Activated CD4-positive, alpha-beta memory T cell treated with anti-CD3 and anti-CD28 coated beads, Interleukin-2, amount 10 ng/mL, durations not matched to agents 7 days and 5 days (primary cell): ENCODE results near the gene ERBB4. TPM values are rescaled to one million over a fixed set of nuclear protein-coding genes. Genes with fewer than 3 reads are reported as not detected.
"Not testable (repeated sequence)": the region's sequence is repeated elsewhere in the genome, so short reads cannot be mapped to it uniquely, and the experiment has no call there.

Experiments used
- CTCF ChIA-PET: fragments of 350-600 bp; sonication (Branson Sonifier 250); formaldehyde crosslinking; loops from one replicate; lab custom pipeline; 2021; ENCODE audit warnings: antibody characterized with exemption, inconsistent platforms; lab: Charles Lee
- POLR2A ChIA-PET: fragments of 350-600 bp; sonication (Branson Sonifier 250); formaldehyde crosslinking; loops from one replicate; lab custom pipeline; 2021; ENCODE audit warnings: antibody characterized with exemption; lab: Charles Lee
- DNase-seq: peaks from one replicate; pipeline ENCODE4 v3.0.0-alpha.2; 2020
- H3K27ac Mint-ChIP-seq: one replicate; pipeline ENCODE4 v1.8.0; 2021; ENCODE audit warnings: mild to moderate bottlenecking, mixed read lengths
- H3K27me3 Mint-ChIP-seq: one replicate; pipeline ENCODE4 v1.8.0; 2021; ENCODE audit warnings: mixed read lengths
- H3K36me3 Mint-ChIP-seq: one replicate; pipeline ENCODE4 v1.8.0; 2021; ENCODE audit warnings: low read depth, mixed read lengths
- H3K4me1 Mint-ChIP-seq: one replicate; pipeline ENCODE4 v1.8.0; 2021; ENCODE audit warnings: mixed read lengths
- H3K4me3 Mint-ChIP-seq: one replicate; pipeline ENCODE4 v1.8.0; 2021; ENCODE audit warnings: mild to moderate bottlenecking, mixed read lengths
- H3K9me3 Mint-ChIP-seq: one replicate; pipeline ENCODE4 v1.8.0; 2021; ENCODE audit warnings: mixed read lengths
- total RNA-seq, 2 experiments: library from RNA; stranded (reverse); gene quantifications; one replicate each; pipeline ENCODE4 v1.2.3, GENCODE V29; 2021

ERBB4 gene
- total RNA-seq, 2 experiments from 2014 or later = not detected

GRCh38 chr2:211737282-211737681 lies 801.3 kb downstream of the ERBB4 start:
- H3K4me3 Mint-ChIP-seq = no peak overlapping the region
- H3K27ac Mint-ChIP-seq = no peak overlapping the region
- ChIA-PET CTCF (no interaction called here), POLR2A (no interaction called here)
- no peaks in the 10 kb centered on the region for H3K4me1 Mint-ChIP-seq
- H3K36me3 Mint-ChIP-seq = no peaks in the 10 kb centered on the region
- no peak for DNase-seq
- no peaks in the 10 kb centered on the region for H3K9me3 Mint-ChIP-seq
- no peaks in the 10 kb centered on the region for H3K27me3 Mint-ChIP-seq

DNA sequence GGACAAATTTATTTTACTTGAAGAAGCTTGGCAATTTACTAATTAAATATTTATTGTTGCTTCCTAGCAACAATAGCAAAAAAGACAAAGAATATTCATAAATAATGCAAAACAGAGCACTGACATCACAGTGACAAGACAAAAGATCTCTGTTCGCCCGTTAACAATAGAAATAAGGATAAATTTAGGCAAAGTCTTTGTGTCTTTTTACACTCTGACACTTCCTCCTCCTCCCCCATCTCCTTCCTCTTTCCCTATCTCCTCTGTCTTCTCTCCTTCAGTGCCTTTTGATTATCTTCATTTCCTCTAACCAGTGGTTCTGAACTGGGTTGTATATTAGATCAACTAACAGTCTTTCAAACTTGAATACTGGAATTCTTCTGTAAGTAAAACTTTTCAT lies 808.4 kb downstream of the ERBB4 start:
- ChIA-PET POLR2A (no interaction called here), CTCF (no interaction called here)
- Mint-ChIP-seq H3K9me3 (no peaks in the 10 kb centered on the region), H3K4me3 (no peak overlapping the region), H3K27me3 (no peaks in the 10 kb centered on the region), H3K4me1 (no peaks in the 10 kb centered on the region), H3K36me3 (no peaks in the 10 kb centered on the region), H3K27ac (no peak overlapping the region)
- DNase-seq = no peak

DNA sequence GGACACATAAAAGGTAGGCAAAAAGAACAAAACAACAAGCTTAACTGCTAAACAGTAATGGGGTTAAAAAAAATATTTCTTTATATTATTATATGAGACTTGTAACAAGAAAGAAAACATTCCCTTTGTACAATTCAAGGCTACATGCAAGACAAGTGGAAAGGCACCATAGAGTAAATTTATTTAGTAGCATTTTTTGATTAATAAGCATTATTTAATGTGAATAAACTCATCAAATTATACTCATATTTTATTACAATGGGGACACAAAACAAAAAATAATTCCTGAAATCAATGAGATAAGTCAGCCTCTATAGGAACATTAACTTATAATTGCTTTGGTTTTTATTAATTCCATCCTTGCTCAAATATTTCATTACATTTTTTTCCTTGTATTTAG lies 809.2 kb downstream of the ERBB4 start:
- Mint-ChIP-seq H3K27me3 (no peaks in the 10 kb centered on the region), H3K4me3 (no peak overlapping the region), H3K9me3 (no peaks in the 10 kb centered on the region), H3K36me3 (no peaks in the 10 kb centered on the region), H3K4me1 (no peaks in the 10 kb centered on the region), H3K27ac (no peak overlapping the region)
- ChIA-PET CTCF (no interaction called here), POLR2A (no interaction called here)
- no peak for DNase-seq

DNA sequence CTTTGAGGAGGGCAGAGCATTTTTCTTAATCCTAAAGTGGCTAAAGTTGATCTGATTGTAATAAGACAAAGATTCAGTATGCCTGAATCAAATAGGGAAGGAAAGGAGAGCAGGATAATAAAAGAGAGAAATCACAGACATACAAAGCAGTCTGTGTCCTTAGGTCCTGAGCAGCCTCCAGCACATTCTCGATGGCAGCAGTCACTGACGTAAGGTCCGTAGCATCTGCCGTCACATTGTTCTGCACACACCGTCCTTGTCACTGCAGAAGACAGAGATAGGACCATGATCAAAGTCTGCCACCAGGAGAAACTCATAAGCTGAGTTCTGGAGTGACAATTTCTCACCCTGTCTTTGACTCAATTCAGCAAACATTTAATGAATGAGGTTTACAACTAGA lies 813.7 kb downstream of the ERBB4 start:
- Mint-ChIP-seq H3K36me3 (no peaks in the 10 kb centered on the region), H3K9me3 (no peaks in the 10 kb centered on the region), H3K4me1 (no peaks in the 10 kb centered on the region), H3K4me3 (no peak overlapping the region), H3K27ac (no peak overlapping the region), H3K27me3 (no peaks in the 10 kb centered on the region)
- ChIA-PET CTCF (no interaction called here), POLR2A (no interaction called here)
- DNase-seq = no peak

DNA sequence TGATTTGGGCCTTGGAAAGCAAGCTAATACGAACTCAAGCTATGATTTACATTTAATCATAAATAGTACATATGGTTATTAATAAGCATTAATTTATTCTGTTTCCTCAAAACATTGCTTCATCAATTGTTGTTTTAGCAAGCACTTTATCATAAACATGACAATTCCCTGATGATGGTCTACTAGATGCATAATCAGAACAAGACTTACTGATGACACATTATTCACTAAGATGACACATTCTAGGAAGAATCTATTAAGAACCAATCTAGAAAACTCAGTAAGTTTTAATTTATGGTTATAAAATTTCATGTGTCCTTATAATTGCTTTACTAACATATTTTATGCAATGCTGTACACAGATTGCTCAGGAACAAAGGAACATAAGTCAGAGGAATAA lies 815.2 kb downstream of the ERBB4 start:
- H3K4me1 Mint-ChIP-seq = no peaks in the 10 kb centered on the region
- DNase-seq = no peak
- CTCF ChIA-PET = no interaction called here
- no peaks in the 10 kb centered on the region for H3K27me3 Mint-ChIP-seq
- H3K9me3 Mint-ChIP-seq = no peaks in the 10 kb centered on the region
- POLR2A ChIA-PET = no interaction called here
- H3K27ac Mint-ChIP-seq = no peak overlapping the region
- no peak overlapping the region for H3K4me3 Mint-ChIP-seq
- H3K36me3 Mint-ChIP-seq = no peaks in the 10 kb centered on the region

DNA sequence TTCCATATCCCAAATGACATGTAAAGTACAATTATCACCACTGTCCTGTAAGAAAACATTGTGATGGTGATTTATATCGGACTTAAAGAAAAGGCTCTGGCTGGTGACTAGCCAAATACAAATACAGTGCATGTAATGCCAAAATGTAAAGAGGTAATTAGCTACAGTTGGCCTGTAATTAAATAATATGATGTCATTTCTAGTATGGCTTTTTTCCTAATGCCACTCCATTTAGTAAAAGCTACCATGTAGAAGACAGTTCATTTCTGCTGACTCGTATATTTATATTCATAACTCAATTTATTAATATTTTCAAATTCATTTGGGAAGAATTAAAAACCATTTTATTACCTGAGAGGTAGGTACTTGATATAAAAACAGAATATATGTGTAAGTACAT lies 815.7 kb downstream of the ERBB4 start:
- Mint-ChIP-seq H3K36me3 (no peaks in the 10 kb centered on the region), H3K27me3 (no peaks in the 10 kb centered on the region), H3K4me1 (no peaks in the 10 kb centered on the region), H3K9me3 (no peaks in the 10 kb centered on the region), H3K4me3 (no peak overlapping the region), H3K27ac (no peak overlapping the region)
- DNase-seq = no peak
- ChIA-PET POLR2A (no interaction called here), CTCF (no interaction called here)

DNA sequence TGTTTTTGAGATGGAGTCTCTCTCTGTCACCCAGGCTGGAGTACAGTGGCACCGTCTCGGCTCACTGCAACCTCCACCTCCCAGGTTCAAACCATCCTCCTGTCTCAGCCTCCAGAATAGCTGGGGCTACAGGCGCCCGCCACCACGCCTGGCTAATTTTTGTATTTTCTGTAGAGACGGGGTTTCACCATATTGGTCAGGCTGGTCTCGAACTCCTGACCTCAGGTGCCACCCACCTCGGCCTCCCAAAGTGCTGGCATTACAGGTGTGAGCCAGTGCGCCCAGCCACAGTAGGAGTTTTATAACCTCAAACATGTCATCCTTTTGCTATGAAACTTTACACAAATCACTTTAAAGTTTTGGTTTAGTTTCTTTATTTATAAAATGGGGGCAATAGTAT lies 816.7 kb downstream of the ERBB4 start:
- DNase-seq, H3K36me3 Mint-ChIP-seq, CTCF ChIA-PET, H3K27ac Mint-ChIP-seq, H3K4me1 Mint-ChIP-seq, H3K4me3 Mint-ChIP-seq, H3K9me3 Mint-ChIP-seq, POLR2A ChIA-PET, H3K27me3 Mint-ChIP-seq: not testable (repeated sequence)

DNA sequence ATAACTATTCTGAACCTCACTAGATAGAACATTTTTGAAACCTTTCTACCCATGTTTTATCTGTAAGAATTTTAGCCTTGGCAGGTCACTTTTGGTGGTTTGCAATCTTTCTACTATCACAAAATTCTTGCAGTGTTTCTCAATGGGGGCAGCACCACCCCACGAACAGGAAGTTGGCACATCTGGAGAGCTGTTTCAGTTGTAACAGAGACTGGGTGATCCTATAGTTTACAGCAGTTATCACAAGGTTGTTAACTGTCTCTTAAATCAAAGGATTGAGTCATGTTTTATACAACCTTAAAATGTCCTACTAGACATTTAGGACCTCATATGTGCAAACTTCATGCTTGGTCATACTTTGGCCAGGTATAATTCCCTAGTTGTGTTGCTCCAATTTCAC lies 829.2 kb downstream of the ERBB4 start:
- DNase-seq = no peak
- ChIA-PET CTCF (no interaction called here), POLR2A (no interaction called here)
- H3K27ac Mint-ChIP-seq = no peak overlapping the region
- no peaks in the 10 kb centered on the region for H3K27me3 Mint-ChIP-seq
- H3K9me3 Mint-ChIP-seq = peaks cover 2% of the 10 kb centered on the region
- no peaks in the 10 kb centered on the region for H3K36me3 Mint-ChIP-seq
- H3K4me1 Mint-ChIP-seq = no peaks in the 10 kb centered on the region
- no peak overlapping the region for H3K4me3 Mint-ChIP-seq

DNA sequence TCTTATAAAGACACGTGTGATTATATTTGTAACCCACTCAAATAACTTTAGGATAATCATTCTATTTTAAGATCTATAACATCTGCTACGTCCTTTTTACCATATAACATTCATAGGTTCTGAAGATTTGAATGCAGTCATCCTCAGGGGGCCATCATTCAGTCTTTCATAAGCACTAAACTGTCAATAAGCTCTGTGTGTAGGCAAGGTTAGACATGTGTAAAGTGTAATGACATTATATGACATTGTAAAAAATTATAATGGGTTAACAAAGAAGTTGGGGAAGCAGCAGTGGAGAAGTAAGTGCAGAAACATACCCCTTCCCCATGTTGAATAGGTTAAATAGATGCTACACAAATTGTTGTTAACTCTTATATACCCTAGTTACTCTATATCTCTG lies 845.9 kb downstream of the ERBB4 start:
- no peak overlapping the region for H3K27ac Mint-ChIP-seq

DNA sequence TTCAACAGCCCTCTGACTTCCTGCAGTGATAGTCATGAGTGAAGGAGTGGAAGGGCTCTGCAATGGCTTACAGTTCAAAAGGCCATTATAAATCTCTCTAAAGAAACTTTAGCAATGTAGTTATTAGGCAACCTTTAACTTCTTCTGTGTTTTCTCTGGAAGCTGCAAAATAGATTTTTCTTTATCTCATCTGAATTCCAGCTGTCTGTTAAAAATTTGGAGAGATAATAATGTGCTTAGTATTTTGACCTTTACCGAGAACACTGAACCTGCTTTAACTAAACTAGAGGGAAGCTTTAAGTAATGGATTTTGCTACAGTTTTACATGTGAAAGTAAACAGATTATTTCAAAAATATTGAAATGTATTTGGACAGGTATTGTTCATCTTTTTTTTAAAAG lies 847.9 kb downstream of the ERBB4 start:
- Mint-ChIP-seq H3K9me3 (peaks cover 9% of the 10 kb centered on the region), H3K4me3 (no peak overlapping the region), H3K27me3 (no peaks in the 10 kb centered on the region), H3K27ac (no peak overlapping the region), H3K4me1 (no peaks in the 10 kb centered on the region), H3K36me3 (no peaks in the 10 kb centered on the region)
- DNase-seq = no peak
- ChIA-PET POLR2A (no interaction called here), CTCF (no interaction called here)

More for the DNA sequence above, 845.9 kb downstream of the ERBB4 start:
- H3K9me3 Mint-ChIP-seq = peaks cover 3% of the 10 kb centered on the region
- POLR2A ChIA-PET = no interaction called here
- no peaks in the 10 kb centered on the region for H3K27me3 Mint-ChIP-seq
- no peaks in the 10 kb centered on the region for H3K36me3 Mint-ChIP-seq
- no peaks in the 10 kb centered on the region for H3K4me1 Mint-ChIP-seq
- DNase-seq = no peak
- CTCF ChIA-PET = no interaction called here
- H3K4me3 Mint-ChIP-seq = no peak overlapping the region

- no peak overlapping the region for H3K27ac Mint-ChIP-seq
- DNase-seq = no peak
- peaks cover 15% of the 10 kb centered on the region for H3K9me3 Mint-ChIP-seq
- POLR2A ChIA-PET = no interaction called here
- H3K36me3 Mint-ChIP-seq = no peaks in the 10 kb centered on the region
- H3K27me3 Mint-ChIP-seq = no peaks in the 10 kb centered on the region
- no peak overlapping the region for H3K4me3 Mint-ChIP-seq
- CTCF ChIA-PET = no interaction called here
- no peaks in the 10 kb centered on the region for H3K4me1 Mint-ChIP-seq
Measured at GRCh38 chr2:211688196-211688595, 850.4 kb downstream of the ERBB4 start.

DNA sequence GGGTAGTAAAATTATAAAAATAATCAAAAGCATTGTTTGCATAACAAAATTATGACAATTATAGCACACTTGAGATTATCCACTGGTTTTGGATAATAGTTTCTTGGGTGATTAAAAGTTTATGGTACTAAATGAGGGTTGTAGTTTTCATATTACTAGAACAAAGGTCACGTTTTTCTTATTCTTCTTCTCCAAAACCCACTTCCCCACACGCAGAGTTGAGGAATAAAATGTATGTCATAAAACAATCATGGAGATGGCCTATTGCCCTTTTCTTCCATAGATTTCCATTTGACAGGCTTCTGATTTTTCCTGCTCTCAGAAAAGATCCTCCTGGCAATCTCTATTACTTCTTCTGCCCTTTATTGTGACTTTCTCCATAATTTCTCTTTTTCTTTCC lies 863.9 kb downstream of the ERBB4 start:
- no peak overlapping the region for H3K4me3 Mint-ChIP-seq
- H3K27ac Mint-ChIP-seq = no peak overlapping the region
- H3K9me3 Mint-ChIP-seq = peaks cover 2% of the 10 kb centered on the region
- H3K36me3 Mint-ChIP-seq = no peaks in the 10 kb centered on the region
- DNase-seq = no peak
- ChIA-PET CTCF (no interaction called here), POLR2A (no interaction called here)
- no peaks in the 10 kb centered on the region for H3K4me1 Mint-ChIP-seq
- no peaks in the 10 kb centered on the region for H3K27me3 Mint-ChIP-seq

DNA sequence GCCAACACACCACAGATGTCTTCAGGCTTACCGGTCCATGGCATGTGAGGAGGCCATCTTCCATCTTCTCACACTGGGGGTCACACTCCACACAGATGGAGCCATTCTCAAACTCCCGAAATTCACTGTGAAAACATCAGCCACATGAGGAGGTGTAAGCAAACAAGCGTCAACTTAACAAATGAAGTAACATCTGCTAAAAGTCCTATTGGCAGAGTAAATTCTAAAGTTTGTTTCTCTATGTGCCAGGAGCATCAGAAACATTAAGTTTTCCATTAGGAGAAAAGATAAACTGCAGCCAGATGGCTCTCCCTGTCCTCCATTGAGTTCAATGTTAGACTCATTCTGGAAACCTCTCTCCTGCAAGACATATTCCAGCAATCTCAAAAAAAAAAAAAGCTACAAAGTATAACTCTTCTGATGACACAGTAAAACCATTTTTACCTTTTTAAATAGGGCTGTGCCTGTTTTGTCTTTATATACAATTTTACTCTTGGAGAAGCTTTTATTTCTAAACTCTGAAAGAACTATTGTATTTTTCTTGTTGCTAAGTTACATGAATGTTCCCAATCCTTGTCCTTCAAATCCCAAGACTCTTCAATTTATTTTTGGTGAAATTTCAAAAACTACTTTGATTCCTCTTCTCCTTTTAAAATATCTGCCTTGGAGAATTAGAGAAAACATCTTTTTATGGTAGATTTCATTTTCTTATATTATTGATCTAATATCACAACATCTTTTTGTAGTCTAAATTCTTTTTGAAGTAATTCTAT lies 865.3 kb downstream of the ERBB4 start:
- POLR2A ChIA-PET = no interaction called here
- CTCF ChIA-PET = no interaction called here

DNA sequence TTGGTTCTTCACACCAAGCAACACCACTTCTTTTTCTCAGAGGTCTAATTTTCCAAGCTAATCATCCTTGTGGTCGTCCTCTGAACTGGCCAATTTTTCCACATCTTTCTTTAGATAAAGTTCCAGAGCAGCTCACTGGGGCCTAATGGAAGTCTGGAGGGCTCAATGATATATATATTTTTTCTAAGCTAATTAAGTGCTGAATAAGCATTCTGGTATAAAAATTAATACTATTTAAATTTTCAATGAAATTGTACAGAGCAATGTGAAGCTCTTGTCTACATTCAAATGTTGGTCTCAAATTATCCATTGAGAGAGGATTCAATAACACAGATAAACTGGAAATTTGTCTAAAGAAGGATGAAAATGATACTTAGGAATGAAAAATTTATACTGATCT lies 866.6 kb downstream of the ERBB4 start:
- H3K9me3 Mint-ChIP-seq = no peaks in the 10 kb centered on the region
- POLR2A ChIA-PET = no interaction called here
- CTCF ChIA-PET = no interaction called here
- no peaks in the 10 kb centered on the region for H3K36me3 Mint-ChIP-seq
- no peak overlapping the region for H3K4me3 Mint-ChIP-seq
- DNase-seq = no peak
- no peaks in the 10 kb centered on the region for H3K4me1 Mint-ChIP-seq
- no peak overlapping the region for H3K27ac Mint-ChIP-seq
- no peaks in the 10 kb centered on the region for H3K27me3 Mint-ChIP-seq

More for the DNA sequence above, 865.3 kb downstream of the ERBB4 start:
- H3K36me3 Mint-ChIP-seq = no peaks in the 10 kb centered on the region
- H3K4me1 Mint-ChIP-seq = no peaks in the 10 kb centered on the region
- H3K9me3 Mint-ChIP-seq = no peaks in the 10 kb centered on the region
- no peak overlapping the region for H3K27ac Mint-ChIP-seq
- no peak for DNase-seq
- H3K4me3 Mint-ChIP-seq = no peak overlapping the region
- H3K27me3 Mint-ChIP-seq = no peaks in the 10 kb centered on the region
